ENCODE results near the gene CRHBP.
"Not testable (repeated sequence)": the region's sequence is repeated elsewhere in the genome, so short reads cannot be mapped to it uniquely, and the experiment has no call there.

The CRHBP gene, protein sequence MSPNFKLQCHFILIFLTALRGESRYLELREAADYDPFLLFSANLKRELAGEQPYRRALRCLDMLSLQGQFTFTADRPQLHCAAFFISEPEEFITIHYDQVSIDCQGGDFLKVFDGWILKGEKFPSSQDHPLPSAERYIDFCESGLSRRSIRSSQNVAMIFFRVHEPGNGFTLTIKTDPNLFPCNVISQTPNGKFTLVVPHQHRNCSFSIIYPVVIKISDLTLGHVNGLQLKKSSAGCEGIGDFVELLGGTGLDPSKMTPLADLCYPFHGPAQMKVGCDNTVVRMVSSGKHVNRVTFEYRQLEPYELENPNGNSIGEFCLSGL

DNA sequence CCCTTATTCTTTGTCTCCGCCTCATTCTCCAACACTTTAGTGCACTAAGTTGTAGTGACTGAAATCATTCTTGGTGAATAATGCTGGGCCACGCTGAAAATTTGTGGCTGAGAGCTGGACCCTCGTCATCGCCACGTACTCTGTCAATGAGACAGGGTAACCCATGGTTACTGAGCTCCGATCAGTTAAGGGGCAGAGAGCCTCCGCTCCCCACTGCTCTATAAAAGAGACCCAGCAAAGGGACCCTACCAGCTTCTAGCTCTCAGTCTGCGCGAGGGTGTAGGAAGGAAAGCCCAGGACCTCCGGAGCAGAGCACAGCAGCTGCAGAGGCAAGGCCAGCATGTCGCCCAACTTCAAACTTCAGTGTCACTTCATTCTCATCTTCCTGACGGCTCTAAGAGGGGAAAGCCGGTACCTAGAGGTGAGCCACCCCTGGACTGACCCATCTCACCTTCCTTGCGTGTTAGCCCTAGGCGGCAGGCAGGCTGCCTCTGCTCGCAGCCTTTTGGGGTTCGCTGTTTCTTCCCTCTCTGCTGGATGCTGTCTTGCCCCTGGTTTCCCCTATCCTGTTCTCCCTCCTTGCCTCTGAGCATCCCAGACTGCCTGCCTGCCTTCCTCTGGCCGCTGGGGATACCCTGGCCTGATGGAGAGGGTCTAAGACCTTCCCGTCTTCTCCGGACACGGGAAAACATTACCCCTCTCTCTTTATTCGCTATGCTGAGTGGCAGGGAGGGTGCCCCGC is at the start of gene CRHBP:
TSS of gene CRHBP (plus strand) at position 251 of the 742 bp plus-strand sequence. CDS start at position 341, 90 bp downstream.
- no peak for DNase-seq (ENCODE audit: low spot score)

DNA sequence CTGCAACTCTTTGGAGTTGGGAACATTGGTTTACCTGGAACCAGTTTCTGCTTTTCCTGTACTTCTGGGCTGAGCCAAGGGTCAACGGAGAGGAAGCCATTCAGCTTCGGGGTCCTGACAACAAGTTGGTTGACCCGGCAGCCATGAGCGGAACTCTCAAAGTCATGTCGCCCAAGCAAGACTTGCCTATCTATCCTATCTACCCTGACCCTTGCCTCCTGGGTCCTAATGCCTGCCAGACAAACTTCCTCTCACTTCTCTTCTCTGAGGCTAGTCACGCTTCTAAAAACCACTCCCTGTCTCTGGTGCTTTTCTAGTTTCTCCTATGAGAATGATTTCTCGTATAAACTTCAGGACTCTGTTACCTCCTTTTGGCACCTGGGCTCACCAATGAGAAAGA is 44.7 kb upstream of the CRHBP start:
- no peak for DNase-seq (ENCODE audit: low spot score)

DNA sequence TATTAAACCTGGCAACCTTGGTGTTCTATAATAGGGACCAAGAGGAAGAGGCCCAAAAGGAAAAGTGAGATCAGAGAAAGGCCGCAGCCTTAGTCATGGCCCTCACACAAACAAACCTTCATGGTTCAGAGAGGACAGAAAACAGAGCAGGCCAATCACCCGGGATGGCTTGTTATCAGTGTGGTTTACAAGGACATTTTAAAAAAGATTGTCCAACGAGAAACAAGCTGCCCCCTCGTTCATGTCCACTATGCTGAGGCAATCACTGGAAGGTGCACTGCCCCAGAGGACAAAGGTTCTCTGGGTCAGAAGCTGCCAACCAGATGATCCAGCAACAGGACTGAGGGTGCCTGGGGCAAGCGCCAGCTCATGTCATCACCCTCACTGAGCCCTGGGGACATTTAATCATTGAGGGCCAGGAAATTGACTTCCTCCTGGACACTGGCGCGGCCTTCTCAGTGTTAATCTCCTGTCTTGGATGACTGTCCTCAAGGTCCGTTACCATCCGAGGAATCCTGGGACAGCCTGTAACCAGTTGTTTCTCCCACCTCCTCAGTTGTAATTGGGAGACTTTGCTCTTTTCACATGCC is 42.4 kb upstream of the CRHBP start:
- not testable (repeated sequence) for DNase-seq (ENCODE audit: low spot score)

DNA sequence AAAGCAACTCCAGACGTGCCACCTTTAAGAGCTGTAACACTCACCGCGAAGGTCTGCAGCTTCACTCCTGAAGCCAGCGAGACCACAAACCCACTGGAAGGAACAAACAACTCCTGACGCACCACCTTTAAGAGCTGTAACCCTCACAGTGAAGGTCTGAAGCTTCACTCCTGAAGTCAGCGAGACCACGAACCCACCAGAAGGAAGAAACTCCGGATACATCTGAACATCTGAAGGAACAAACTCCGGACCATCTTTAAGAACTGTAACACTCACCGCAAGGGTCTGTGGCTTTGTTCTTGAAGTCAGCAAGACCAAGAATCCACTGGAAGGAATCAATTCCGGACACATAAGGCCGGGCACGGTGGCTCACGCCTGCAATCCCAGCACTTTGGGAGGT is 38.2 kb upstream of the CRHBP start:
- DNase-seq (ENCODE audit: low spot score): not testable (repeated sequence)

DNA sequence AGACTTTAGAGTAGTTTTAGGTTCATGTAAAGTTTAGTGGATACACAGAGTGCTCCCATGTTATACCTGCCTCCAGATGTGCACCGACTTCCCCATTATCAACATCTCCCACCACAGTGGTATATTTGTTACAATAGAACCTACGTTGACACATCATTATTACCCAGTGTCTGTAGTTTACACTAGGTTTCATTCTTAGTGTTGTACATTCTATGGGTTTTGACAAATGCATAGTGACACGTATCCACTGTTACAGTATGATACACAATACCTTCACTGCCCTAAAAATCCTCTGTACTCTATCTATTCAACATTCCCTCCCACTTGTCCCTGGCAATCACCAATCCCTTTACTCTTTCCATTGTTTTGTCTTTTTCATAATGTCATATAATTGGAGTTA is 34.3 kb upstream of the CRHBP start:
- DNase-seq (ENCODE audit: low spot score): no peak

DNA sequence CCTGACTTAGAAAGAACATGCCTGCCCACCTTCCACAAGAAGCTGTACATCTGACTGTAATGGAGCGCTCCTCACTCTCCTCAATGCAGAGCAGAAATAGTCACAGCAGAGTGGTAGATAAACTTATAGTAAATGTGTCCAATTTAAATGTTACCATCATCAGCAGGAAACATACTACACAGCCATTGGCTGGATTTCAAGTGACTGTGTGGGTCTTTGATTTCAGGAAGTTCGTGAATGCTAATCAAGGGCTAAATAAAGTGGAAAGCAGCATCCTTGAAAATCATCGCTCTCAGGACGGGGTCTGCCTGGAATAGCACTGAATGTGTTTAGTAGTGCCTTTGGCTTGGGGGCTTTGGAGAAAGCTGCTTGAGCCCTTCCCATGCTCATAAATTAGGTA is 32.4 kb upstream of the CRHBP start:
- no peak for DNase-seq (ENCODE audit: low spot score)

DNA sequence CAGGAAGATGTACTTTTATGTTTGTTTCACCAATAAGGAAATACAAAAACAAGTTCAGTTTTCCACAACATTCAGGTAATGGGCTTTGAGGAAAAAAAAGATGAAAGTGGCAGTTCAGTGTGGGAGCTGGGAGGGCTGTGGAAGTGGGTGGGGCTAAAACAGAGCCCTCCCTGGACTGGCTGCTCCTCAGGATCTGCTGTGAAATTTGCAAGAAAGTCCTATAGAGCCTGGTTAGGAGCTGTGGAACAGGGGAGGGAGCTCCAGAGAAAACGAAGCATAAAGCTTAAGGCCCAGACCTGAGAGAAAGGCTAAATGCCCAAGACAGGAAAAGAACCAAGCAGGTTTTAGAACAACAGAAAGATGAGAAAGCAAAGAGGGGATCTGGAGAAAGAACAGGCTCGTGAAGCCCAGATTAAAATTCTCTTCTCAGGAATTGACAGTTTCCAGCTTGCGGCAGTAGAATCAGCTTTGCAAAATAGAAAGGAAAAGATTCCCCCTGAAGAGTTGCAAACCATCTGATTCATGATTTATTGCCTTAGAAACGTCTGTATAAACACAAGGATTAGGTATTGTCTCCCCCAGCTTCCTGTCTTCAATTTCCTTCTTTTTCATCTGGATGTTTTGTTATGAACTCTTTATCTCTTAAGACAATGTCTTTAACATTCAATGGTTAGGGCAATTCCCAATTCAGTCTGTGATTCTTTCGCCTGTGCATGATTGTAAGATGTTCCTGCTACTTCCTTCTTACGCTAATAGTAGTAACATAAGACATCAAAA is 26.3 kb upstream of the CRHBP start:
- DNase-seq (ENCODE audit: low spot score): no peak

DNA sequence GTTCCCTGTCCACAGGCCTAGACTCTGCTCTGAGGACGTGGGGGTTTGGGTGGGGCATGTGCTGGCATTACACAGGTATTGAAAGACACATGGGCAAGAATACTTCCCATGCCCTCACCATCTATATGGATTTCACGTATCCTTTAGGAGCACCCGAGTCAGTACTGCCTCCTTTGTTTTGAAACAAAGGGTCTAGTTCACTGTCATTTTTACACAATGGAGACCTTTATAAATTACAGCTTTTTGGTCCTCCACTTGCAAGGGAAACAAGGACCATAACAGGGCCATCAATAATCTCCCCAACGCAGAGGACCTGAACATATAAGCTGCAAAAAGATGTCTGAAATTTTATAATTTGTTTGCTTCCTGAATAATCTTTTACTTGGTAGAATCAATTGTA is 24.9 kb upstream of the CRHBP start:
- no peak for DNase-seq (ENCODE audit: low spot score)

DNA sequence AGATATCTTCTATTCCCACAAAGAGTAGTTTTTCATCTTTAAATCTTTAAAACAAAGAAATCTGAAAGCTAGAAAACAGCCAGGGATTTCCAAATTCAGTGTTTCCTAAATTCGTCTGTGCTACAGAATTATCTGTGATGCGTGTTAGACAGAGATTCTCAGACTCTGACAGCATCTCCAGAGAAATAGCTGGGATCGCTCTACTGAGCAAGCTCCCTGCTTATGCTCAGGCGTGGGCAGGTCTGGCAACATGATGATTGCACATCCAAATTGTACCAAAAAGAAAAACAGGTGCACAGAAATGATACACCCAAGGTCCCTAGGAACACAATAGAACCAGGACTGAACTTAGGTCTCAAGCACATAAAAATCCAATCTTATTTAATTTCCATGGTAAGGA is 22.8 kb upstream of the CRHBP start:
- no peak for DNase-seq (ENCODE audit: low spot score)

DNA sequence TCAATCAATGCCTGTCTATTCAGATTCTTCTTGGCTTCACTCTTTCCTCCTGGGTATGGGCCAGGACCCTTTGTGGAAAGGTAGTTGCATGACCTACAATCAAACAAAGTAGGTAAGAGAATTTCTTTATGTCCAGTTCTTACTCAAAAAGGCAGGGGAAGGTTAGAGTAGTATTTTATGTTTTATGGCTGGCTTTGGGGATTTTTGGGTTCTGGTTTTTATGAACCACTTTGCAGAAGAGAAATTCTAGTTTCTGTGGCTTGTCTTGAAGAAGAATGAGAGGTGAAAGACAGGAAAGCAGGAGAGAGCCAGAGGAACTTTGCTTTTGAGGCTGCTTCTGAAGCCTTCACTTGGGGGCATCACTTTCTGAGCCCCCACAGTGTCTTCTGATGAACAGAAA is 14.7 kb upstream of the CRHBP start:
- no peak for DNase-seq (ENCODE audit: low spot score)

DNA sequence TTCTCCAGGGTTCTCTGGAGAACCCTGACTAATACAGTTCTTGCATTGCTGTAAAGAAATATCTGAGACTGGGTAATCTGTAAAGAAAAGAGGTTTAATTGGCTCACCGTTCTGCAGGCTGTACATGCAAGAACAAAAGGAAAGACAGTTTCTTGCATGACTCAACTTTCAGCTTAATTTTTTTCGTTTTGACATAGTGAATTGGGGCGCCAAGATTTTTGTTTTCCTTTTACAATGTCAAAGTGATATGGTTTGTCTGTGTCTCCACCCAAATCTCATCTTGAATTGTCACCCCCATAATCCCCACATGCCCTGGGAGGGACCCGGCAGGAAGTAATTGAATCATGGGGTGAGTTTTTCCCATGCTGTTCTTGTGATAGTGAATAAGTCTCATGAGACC is 11.8 kb upstream of the CRHBP start:
- no peak for DNase-seq (ENCODE audit: low spot score)

DNA sequence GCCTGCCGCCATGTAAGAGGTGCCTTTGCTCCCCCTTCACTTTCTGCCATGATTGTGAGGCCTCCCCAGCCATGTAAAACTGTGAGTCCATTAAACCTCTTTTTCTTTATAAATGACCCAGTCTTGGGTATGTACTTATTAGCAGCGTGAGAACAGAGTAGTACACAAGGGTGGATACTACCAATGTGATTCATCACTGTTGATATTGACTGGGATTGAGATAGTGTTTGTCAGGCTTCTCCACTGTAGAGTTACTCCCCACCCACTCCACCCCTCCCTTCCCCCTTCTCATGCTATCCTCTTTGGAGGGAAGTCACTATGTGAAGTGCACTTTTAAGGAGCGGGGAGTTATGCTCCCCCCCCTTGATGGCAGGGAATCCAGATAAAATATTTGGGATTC is 11.4 kb upstream of the CRHBP start:
- DNase-seq (ENCODE audit: low spot score): no peak

DNA sequence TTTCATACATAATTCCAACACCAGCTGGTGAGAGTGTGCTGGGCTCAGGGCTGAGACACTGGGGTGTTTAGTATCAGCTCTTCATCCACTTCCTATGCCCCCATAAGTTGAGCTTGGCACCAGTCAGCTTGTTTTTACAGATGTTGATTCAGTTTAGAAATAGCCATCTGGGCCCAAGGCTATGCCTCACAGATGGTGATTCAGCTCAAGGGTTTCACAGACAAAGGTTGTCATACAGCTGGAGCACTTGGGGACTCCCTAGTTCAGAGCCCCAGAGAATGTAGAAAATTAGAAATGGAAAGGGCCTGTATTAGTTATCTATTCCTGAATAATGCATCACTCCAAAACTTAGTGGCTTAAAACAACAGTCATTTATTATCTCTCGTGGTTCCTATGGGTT is 10.3 kb upstream of the CRHBP start:
- no peak for DNase-seq (ENCODE audit: low spot score)

DNA sequence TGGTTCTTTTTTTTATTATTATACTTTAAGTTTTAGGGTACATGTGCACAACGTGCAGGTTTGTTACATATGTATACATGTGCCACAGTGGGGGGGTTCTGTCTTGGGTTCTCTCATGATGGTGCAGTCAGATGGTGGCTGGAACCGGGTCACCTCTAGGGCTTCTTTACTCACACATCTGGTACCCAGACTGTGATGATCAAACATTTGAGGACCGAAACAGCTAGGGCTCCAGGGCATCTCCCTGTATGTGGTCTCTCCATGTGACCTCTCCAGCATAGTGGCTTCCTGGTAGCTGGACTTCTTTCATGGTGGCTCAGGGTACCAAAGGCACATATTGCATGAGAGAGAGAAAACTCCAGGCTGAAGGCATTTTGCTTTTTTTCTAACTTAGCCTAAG is 9.8 kb upstream of the CRHBP start:
- DNase-seq (ENCODE audit: low spot score): no peak

DNA sequence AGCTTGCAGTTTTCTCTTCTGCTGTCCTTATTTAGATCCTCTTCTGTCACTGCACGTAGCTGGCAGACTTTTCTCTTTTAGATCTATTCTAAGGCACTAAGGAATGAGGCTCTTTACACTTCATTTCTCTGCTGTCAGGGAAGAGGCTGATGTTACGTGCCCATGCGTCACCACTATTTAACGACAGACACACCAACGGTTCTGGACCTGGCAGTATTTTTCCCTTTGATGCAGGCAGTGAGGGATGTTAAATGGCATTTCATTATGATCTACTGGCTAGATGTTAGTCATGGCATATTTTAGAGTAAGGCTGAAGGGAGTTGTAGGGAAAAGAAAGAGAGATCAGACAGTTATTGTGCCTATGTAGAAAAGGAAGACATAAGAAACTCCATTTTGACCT is 8.2 kb upstream of the CRHBP start:
- no peak for DNase-seq (ENCODE audit: low spot score)

DNA sequence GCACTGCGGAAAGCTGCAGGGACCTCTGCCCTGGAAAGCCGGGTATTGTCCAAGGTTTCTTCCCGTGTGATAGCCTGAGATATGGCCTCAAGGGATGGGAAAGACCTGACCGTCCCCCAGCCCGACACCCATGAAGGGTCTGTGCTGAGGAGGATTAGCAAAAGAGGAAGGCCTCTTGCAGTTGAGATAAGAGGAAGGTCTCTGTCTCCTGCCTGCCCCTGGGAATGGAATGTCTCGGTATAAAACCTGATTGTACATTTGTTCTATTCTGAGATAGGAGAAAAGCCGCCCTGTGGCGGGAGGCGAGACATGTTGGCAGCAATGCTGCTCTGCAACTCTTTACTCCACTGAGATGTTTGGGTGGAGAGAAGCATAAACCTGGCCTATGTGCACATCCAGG is 7.6 kb upstream of the CRHBP start:
- DNase-seq (ENCODE audit: low spot score): not testable (repeated sequence)

DNA sequence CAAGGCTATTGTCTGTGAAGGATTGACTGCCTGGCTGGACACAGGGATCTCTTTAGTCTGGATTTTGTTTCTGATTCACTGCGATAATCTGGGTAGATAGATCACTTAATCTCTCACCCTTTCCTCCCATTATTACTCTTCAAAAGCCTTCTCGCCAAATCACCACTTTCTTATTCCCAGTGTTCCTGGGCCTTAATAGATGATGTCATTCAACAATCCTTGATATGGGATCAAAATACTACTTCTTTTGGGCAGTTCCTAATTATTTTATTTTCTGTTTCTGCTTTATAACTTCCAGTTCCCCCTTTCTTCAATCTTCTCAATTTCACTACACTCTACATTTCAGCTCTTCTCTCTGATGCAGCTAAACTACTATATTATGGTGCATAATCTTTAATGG is 6.8 kb upstream of the CRHBP start:
- no peak for DNase-seq (ENCODE audit: low spot score)

DNA sequence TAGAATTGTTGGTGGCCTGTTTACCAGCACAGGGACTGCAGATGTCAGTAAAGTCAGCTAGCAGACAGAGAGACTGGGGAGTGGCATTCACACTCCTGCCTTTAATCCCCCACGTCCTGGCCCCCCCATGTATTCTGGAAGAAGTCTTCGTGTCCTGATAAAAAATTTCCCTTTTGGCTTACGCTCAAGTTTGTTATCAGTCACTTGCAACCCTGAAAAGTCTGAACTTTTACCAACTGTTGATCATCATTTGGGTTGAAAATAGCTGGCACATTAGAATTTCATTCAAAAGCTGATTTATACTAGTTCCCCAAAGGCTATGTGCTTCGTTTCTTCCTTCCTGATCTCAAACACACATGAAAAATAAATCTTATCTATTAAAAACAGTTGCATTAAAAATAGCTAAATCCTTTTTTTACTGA is 5.8 kb upstream of the CRHBP start:
- no peak for DNase-seq (ENCODE audit: low spot score)

DNA sequence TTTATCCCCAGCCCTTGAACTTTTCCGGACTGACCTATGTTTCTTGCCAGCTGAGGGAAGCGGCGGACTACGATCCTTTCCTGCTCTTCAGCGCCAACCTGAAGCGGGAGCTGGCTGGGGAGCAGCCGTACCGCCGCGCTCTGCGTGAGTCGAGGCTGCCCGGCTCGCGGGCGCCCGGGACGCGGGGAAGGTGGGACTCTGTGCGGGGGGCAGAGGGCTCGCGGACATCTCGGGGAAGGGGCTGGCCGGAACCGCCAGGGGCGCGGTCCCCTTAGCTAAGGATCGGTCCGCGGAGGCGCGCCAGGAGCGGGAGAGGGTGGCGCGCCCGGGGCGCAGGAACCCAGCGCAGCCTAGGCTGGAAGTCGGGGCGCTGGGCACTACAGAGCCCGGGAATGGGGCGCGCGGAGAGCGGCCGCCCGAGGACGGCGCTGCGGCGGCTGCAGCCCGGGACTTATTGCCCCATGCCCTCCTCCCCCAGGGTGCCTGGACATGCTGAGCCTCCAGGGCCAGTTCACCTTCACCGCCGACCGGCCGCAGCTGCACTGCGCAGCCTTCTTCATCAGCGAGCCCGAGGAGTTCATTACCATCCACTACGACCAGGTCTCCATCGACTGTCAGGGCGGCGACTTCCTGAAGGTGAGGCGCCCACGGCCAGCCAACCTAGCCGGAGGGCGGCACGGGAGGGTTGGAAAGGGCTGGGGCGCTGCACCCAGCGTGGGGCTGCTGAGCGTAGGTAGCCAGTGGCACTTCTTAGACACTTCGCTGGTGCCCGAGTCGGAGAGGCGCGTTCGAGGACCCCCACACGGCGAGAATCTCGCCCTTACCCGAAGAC is 922 bp downstream of the CRHBP start:
- no peak for DNase-seq (ENCODE audit: low spot score)

DNA sequence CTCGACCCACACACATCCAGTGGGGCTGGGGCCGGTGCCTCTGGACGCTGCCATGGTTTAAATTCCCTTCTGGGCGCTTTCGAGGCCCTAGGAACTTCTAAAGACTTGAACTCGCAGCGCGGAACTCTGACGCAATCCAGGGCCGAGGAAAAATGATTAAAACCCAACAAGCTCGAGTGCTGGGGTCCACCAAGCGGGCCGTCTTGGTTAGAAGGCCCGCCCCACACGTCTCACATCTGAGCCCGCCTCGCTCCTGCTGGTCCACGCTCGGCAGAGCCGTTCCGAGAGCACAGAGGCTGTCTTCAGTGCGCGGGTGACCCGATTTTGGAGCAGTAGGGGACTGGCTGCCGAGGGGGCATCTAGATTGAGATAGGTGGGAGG is 1.5 kb downstream of the CRHBP start:
- no peak for DNase-seq (ENCODE audit: low spot score)

DNA sequence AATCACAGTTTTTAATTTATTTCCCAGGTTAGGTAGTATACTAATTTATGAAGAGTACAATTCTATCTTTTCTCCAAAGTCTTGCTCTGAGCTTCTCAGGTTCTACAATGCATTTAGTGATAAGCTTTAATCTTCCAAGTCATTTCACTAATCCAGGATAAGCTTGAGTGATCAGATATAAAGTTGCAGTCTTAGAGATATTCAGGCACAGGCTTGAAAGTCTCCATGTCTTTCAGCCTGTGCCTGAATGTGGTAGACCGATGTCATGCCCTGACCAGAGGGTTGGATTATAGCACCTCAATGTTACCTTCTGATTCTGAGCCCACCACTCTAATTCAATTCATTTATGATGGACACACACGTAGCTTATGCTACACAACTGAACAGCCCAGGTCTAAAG is 3.2 kb downstream of the CRHBP start:
- DNase-seq (ENCODE audit: low spot score): no peak

All from left forelimb (tissue), 1 donor.